Large intestine (tissue), 3 donors: ENCODE measurements around the gene HSD11B2. TPM values are rescaled to one million over a fixed set of nuclear protein-coding genes. Genes with fewer than 3 reads are reported as not detected.
A peak's percentile ranks its signal among the peaks of the same experiment; 100 is the strongest.
"Not testable (repeated sequence)": the region's sequence is repeated elsewhere in the genome, so short reads cannot be mapped to it uniquely, and the experiment has no call there.

Experiments
- DNase-seq, 2 donors: peaks; one replicate each; pipeline versions ENCODE4 v3.0.0 to v3.0.0-alpha.2; 2013
- H3K27ac ChIP-seq: one replicate; pipeline ENCODE4 v1.5.1; 2013; ENCODE audit warnings: low read length
- H3K27me3 ChIP-seq: 2 replicates; pipeline ENCODE4 v1.6.1; 2013; ENCODE audit warnings: low read length; ENCODE audit not compliant: control insufficient read depth, insufficient read depth
- H3K36me3 ChIP-seq: 2 replicates; pipeline ENCODE4 v1.6.1; 2013; ENCODE audit warnings: low read length; ENCODE audit not compliant: control insufficient read depth, insufficient read depth
- H3K4me1 ChIP-seq: one replicate; pipeline ENCODE4 v1.6.1; 2013; ENCODE audit warnings: low read length; ENCODE audit not compliant: control insufficient read depth, insufficient read depth
- H3K4me3 ChIP-seq: one replicate; pipeline ENCODE4 v1.5.1; 2013; ENCODE audit warnings: low read length
- H3K9me3 ChIP-seq: one replicate; pipeline ENCODE4 v1.6.1; 2013; ENCODE audit warnings: mild to moderate bottlenecking, low read depth, low read length, moderate library complexity; ENCODE audit not compliant: control insufficient read depth
- WGBS: methylation state at CpG from one replicate; pipeline ENCODE4 v1.1.5; 2013; ENCODE audit warnings: low lambda C conversion rate; ENCODE audit not compliant: insufficient coverage; 5-methylcytosine and 5-hydroxymethylcytosine counted together
- polyA plus RNA-seq: library from polyadenylated mRNA; unstranded; fragments of 120-200 nt; gene quantifications from one replicate; pipeline ENCODE4 v1.2.1, GENCODE V29; 2013

Gene HSD11B2
- polyA plus RNA-seq, 1 donor = 5.8 TPM

DNA sequence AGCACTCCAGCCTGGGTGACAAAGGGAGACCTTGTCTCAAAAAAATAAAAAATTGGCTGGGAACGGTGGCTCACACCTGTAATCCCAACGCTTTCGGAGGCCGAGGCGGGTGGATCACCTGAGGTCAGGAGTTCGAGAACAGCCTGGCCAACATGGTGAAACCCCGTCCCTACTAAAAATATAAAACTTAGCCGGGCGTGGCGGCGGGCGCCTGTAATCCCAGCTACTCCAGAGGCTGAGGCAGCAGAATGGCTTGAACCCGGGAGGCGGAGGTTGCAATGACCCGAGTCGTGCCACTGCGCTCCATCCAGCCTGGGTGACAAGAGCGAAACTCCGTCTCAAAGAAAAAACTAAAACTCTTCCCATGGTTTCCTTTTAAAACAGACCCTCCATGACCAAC, 15.5 kb upstream of the HSD11B2 start:
- H3K27me3 ChIP-seq, H3K9me3 ChIP-seq, H3K36me3 ChIP-seq, DNase-seq, H3K27ac ChIP-seq: not testable (repeated sequence)
- 100% methylated on average over 6 of the region's 19 CpGs for WGBS
- Histone ChIP-seq H3K4me1 (peaks cover 13% of the 10 kb centered on the region), H3K4me3 (peak overlapping the region; percentile 51)

DNA sequence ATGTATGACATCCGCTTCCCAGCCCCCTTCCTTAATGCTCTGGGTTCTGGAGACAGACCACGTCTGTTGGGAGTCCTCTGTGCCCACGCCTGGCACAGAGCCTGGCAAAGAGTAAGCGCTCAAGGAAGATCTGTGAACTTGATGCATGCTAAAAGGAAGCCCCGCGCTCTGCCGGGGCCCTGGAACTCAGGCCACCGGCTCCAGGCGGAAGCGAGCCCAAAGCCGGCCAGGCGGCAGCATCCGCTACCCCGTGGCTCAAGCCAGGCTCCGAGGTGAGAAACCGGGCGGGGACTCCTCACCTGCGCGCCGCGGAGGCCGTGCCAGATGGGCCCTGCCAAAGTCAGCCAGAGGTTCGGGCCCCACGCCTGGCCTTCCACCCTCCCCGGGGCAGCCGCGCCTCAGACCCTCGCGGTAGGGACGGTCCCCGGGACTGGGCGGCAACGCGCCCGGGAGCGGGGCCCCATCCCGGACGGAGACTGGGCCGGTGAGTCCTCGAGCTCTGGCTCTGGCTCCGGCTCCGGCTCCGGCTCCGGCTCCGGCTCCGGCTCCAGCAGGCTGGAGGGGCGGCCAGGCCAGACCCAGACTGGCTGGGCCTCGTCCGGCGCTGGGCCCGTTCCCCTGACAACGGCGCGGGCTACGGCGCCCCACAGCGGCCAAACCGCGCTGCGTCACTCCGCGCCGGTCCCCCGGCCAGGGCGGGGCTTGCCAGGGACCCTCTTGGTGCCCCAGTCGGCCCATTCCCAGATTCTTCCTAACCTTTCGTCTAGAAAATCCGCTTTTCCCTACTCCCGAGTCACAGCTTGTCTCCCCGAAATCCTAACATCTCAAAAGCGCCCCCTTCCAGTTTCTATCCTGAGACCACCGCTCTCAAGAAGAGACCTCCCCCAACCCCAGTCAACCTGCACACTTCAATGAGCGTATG, 14.8 kb upstream of the HSD11B2 start, which contains the start of gene ZDHHC1:
ZDHHC1 (minus strand) TSS at position 606 of the 922 bp plus-strand sequence. CDS start 8,702 bp downstream, outside the sequence.
- Histone ChIP-seq H3K36me3 (no peaks in the 10 kb centered on the region), H3K27me3 (no peaks in the 10 kb centered on the region), H3K4me1 (peaks cover 13% of the 10 kb centered on the region), H3K4me3 (peak within 1 kb of the TSS; percentile 51), H3K27ac (peak within 1 kb of the TSS; percentile 24), H3K9me3 (no peaks in the 10 kb centered on the region)
- peak in 1 of 2 donors; percentile 67 for DNase-seq
- WGBS = 0% methylated on average over 1 of the region's 73 CpGs

DNA sequence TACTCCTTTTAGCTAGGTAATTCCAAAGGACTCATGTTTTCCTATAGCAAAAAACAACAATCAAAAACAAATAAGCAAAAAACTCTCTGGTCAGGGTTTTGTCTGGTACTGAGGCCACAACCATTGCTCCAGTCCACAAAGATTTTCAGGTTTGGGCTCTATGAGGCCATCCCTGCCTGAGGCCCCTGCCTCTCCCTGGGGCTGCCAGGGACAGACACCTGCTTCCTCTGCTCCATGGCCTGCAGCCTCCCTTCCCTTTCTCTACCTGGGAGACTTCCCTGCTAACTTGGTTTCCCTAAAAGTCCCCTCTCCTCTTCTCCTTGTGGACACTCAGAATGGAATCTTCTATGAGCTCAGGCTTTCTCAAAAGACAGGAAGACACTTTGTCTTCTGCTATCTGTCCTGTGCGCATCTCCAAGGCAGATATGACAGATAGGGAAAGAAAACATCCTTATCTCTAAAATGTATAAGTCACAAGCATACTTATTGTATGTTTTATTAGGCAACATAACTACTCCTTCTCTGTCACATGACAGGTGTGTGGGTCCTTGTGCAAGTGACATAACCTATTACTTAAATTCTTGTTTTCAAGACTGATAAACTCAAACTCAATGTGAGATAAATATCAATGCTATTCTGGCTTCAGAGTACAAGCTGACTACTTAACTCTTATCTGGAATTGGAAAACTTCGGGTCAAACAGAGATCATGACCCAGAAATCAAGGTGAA, 13.4 kb upstream of the HSD11B2 start:
- WGBS = no CpG with 5 or more reads among the region's 2 CpGs
- no peaks in the 10 kb centered on the region for H3K9me3 ChIP-seq

DNA sequence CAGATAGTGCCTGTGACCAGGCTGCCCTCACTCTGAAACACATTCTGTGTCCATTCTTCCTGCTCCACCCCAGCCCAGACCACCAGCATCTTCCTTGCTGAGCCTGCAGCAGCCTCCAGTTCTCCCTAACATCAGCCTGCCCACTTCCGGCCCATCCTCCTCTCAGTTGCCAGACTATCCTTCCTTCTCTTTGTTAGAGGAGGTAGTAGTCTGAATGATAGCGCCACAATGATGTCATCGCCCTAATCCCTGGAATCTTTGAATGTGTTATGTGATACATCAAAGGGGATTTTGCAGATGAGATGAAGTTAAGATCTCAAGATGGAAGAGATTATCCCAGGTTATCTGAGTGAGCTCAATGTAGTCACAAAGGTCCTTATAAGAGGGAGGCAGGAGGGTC, 11.4 kb upstream of the HSD11B2 start:
- 100% methylated on average over 2 of the region's 3 CpGs for WGBS
- no peak overlapping the region for H3K27ac ChIP-seq
- H3K36me3 ChIP-seq = no peaks in the 10 kb centered on the region
- peaks cover 13% of the 10 kb centered on the region for H3K4me1 ChIP-seq
- no peak overlapping the region for H3K4me3 ChIP-seq
- peaks cover 9% of the 10 kb centered on the region for H3K27me3 ChIP-seq
- H3K9me3 ChIP-seq = no peaks in the 10 kb centered on the region
- no peak for DNase-seq

More for the DNA sequence above, 13.4 kb upstream of the HSD11B2 start:
- Histone ChIP-seq H3K27ac (peak overlapping the region; percentile 24), H3K4me1 (peaks cover 13% of the 10 kb centered on the region), H3K36me3 (no peaks in the 10 kb centered on the region), H3K4me3 (no peak overlapping the region), H3K27me3 (no peaks in the 10 kb centered on the region)
- DNase-seq = peak in 1 of 2 donors; percentile 42

DNA sequence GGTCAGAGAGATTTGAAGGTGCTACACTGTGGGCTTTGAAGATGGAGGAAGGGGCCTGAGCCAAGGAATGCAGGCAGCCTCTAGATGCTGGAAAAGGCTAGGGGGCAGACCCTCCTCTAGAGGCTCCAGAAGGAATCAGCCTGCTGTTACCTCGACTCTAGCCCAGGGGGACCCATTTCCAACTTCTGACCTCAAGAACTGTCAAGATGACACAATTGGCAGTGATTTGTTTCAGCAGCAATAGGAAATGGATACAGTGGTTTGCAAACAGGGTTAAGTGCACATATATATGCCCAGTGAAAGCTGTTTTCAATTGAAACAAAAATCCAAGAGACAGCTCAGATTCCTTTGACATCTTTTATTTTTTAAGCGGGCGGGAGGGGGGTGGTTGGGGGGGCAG, 11.0 kb upstream of the HSD11B2 start:
- peaks cover 13% of the 10 kb centered on the region for H3K4me1 ChIP-seq
- H3K27me3 ChIP-seq = peaks cover 13% of the 10 kb centered on the region
- no CpG with 5 or more reads among the region's 3 CpGs for WGBS
- no peak for DNase-seq
- no peaks in the 10 kb centered on the region for H3K9me3 ChIP-seq
- H3K27ac ChIP-seq = no peak overlapping the region
- H3K4me3 ChIP-seq = no peak overlapping the region
- no peaks in the 10 kb centered on the region for H3K36me3 ChIP-seq

DNA sequence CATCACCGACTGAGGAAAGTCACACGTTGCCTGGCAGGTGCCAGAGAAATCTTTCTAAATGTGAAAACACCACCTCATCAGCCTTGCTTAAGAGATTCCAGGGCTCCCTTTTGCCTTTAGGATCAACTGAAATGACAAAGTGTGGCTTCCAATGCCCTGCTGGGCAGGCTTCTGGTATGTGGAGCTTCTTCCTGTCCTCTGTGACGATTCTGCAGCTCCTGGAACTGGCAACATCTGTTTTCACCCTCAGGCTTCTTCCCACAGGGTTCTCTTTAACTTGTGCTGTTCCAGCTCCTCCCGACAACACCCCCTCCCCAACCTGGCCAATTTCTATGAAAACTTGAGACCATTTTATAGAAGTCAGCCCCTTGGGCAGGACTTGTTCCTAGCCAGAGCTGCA, 9.9 kb upstream of the HSD11B2 start:
- no peaks in the 10 kb centered on the region for H3K36me3 ChIP-seq
- WGBS = 89% methylated on average over 1 of the region's 4 CpGs
- DNase-seq = no peak

DNA sequence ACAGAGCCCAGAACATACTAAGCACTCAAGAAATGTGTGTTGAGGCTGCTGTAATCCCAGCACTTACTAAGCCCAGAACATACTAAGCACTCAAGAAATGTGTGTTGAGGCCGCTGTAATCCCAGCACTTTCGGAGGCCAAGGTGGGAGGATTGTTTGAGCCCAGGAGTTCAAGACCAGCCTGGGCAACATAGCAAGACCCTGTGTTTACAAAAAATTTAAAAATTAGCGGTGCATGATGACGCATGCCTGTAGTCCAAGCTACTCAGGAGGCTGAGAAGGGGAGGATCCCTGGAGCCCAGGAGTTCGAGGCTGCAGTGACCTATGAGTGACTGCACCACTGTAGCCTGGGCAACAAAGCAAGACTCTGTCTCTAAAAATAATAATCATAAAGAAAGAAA, 7.9 kb upstream of the HSD11B2 start:
- H3K36me3 ChIP-seq = no peaks in the 10 kb centered on the region
- no CpG with 5 or more reads among the region's 5 CpGs for WGBS
- H3K9me3 ChIP-seq = no peaks in the 10 kb centered on the region
- H3K4me1 ChIP-seq = peaks cover under 1% of the 10 kb centered on the region
- H3K4me3 ChIP-seq = no peak overlapping the region
- peaks cover 25% of the 10 kb centered on the region for H3K27me3 ChIP-seq
- DNase-seq = no peak
- no peak overlapping the region for H3K27ac ChIP-seq

More for the DNA sequence above, 9.9 kb upstream of the HSD11B2 start:
- no peak overlapping the region for H3K4me3 ChIP-seq
- H3K4me1 ChIP-seq = peaks cover 10% of the 10 kb centered on the region
- H3K9me3 ChIP-seq = no peaks in the 10 kb centered on the region
- H3K27me3 ChIP-seq = peaks cover 24% of the 10 kb centered on the region
- no peak overlapping the region for H3K27ac ChIP-seq

DNA sequence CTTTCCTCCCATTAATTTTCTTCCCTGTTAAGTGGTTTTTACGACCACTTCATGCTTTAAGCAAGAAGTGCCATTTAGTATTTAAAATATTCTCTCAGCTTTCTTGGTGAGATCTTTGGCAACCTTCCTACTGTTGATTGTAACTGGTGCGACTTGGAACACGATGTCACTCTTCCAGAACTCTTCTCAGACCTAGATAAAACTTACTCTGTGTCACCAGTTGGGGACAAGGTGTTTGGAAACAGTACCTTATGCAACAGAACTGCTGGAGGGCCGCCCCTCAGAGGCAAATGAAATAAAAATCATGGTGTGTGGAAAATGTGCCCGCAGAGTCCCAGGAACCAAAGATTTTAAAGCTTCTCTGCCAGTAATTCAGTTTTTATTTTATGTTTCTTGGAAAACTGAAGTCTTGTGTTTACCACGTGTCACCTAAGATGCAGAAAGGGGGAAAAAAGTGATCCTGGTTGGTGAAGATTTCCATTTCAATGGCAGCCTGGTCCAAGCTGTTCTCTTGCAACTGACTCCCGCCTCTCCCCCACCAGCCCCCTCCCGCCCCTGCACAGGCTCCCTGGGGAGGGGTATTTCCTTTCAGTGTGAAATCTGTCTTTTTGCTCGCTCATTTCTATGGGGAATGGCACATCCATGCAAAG, 7.2 kb upstream of the HSD11B2 start:
- H3K9me3 ChIP-seq = no peaks in the 10 kb centered on the region
- peaks cover 3% of the 10 kb centered on the region for H3K4me1 ChIP-seq
- no peak overlapping the region for H3K4me3 ChIP-seq
- 33% methylated on average over 1 of the region's 9 CpGs for WGBS
- H3K27ac ChIP-seq = no peak overlapping the region
- peaks cover 29% of the 10 kb centered on the region for H3K27me3 ChIP-seq
- no peak for DNase-seq
- H3K36me3 ChIP-seq = no peaks in the 10 kb centered on the region

DNA sequence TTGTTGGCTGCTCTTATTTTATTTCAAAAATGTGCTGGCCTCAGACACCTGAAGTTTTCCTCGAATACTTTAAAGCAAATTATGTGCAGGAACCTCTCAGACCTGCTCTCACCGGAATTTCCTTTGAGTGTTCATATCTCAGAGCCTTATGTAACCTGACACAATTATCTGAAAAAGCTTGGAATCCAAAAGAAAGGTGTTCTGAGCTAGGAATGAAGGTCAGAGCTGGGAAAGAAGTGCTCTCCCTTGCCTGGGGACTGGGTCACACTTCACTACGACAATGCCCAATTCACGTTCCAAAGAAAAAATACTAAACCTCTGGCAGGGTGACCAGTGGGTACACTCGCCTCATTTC, 6.7 kb upstream of the HSD11B2 start:
- Histone ChIP-seq H3K36me3 (no peaks in the 10 kb centered on the region), H3K27me3 (peaks cover 34% of the 10 kb centered on the region), H3K27ac (no peak overlapping the region), H3K9me3 (no peaks in the 10 kb centered on the region), H3K4me1 (peaks cover 4% of the 10 kb centered on the region), H3K4me3 (no peak overlapping the region)
- no CpG with 5 or more reads among the region's 5 CpGs for WGBS
- DNase-seq = no peak

DNA sequence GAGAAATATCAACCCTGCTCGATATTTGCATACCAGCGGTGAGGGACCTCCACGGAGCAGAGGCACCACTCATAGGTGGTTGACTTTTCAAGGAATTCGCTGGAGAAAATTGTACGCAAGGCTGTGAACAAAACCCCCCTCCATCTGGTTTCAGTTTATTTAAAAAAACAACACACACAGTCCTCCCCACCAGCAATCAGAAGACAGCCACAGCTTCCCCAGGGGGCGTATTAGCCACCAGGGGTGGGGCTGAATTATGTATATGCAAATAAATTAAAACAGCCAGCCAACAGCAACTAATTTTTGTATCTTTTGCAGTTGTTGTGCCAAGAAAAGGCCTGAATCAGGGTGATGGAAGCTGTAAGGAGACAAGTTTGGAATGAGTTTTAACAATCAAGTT, 5.9 kb upstream of the HSD11B2 start:
- Histone ChIP-seq H3K4me3 (no peak overlapping the region), H3K27me3 (peaks cover 42% of the 10 kb centered on the region), H3K4me1 (peaks cover 11% of the 10 kb centered on the region), H3K9me3 (no peaks in the 10 kb centered on the region), H3K27ac (no peak overlapping the region), H3K36me3 (no peaks in the 10 kb centered on the region)
- no CpG with 5 or more reads among the region's 6 CpGs for WGBS
- DNase-seq = no peak
